Measurements from ENCODE around the gene GFM1.
"Not testable (repeated sequence)": the region's sequence is repeated elsewhere in the genome, so short reads cannot be mapped to it uniquely, and the experiment has no call there.

Gene GFM1

DNA sequence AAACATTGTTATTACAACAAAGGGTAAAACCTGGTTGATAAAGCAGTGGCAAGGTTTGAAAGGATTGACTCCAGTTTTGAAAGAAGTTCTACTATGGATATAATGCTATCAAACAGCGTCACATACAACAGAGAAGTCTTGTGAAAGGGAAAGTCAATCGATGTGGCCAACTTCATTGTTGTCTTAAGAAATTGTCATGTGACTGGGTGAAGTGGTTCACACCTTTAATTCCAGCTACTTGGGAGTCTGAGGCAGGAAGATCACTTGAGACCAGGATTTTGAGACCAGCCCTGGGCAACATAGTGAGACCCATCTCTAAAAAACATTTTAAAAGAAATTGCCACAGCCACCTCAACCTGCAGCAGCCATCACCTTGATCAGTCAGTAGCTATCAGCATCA lies 34.4 kb downstream of the GFM1 start:
- DNase-seq (ENCODE audit: low read depth), result no peak

DNA sequence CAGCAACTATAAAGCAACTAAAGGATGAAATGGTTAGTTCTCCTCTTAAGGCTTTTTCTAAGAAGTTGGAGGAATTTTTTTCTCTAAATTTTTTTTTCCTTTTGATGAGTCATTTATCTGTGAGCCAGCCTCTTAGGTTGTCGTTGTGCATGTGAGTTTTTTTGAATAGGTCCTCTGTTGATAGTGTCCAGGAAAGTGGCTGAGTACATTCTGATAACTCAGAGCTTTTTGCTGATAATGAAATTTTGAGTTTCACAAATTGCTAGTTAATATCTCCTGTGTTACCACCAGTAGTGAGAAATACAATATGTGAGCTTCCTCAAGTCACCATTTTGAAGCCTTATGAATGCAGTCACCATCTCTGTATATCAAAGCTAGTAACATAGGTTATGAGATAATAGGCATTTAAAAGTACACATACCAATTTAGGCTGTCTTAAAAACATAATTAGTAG lies 35.2 kb downstream of the GFM1 start:
- no peak for DNase-seq (ENCODE audit: low read depth)

- no peak for DNase-seq (ENCODE audit: low read depth)
These were observed 36.5 kb downstream of the GFM1 start for GRCh38 chr3:158680861-158681260.

DNA sequence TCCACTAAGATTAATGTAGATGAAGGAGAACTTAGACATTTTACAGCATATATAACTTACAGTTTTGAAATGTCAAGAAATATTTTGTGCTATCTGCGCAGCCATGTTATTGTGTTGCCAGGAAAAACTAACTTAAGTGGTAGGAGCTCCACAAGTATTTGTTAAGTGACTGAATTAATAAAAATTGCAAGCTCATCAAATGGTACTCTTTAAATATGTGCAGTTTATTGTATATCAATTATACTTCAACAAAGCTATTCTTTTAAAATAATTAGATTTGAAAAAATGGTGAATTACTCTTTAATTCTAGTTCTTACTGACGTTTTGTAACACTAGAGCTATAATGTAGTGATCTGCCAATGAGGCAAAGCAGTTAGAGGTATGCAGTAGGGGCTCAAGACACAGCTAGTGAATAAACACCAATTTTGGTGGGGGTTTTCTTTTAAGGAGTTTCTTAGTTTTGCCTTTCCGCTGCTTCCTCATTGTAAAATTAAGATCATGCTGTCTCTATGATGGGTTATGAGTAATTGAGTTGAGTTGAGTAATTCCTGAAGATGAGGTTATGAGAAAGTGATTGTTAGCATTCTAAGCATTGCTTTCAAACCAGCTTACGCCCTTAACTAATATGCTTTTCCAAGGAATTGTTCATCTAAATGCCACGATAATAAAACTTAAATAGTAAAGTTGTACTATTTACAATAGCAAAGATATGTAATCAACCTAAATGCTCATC lies 39.1 kb downstream of the GFM1 start:
- no peak for DNase-seq (ENCODE audit: low read depth)

DNA sequence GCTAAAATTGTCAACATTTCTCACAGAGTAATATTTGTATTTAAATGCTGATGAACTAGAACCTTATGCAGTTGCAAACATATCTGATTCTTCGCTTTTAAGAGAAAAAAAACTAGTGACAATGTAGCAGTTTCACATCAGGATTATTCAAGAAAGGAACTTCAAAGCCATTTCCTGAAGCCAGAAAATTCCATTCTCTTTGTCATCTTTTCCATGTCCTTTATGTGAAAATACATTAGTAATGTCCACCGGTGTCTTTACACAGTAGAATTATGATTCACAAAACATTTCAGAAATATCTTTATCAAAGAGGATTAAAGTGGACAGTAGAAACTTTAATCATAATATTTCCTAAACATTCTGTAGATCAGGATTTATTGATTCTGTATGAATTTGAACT lies 40.8 kb downstream of the GFM1 start:
- no peak for DNase-seq (ENCODE audit: low read depth)

DNA sequence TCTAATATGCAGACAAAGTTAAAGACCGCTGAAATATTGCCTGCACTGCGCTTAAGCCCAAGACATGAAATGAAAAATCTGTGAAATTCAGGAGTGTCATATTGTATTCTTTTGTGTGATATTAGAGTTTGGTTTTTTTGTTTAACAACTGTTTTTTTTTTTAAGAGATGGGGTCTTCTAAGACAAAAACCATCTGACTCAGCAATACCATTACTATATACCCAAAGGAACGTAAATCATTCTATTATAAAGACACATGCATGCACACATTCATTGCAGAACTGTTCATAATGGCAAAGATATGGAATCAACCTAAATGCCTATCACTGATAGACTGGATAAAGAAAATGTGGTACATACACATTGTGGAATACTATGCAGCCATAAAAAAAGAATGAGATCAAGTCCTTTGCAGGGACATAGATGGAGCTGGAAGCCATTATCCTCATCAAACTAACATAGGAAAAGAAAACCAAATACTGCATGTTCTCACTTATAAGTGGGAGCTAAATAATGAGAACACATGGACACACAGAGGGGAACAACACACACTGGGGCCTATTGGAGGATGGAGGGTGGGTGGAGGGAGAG lies 49.6 kb downstream of the GFM1 start:
- DNase-seq (ENCODE audit: low read depth), result not testable (repeated sequence)

DNA sequence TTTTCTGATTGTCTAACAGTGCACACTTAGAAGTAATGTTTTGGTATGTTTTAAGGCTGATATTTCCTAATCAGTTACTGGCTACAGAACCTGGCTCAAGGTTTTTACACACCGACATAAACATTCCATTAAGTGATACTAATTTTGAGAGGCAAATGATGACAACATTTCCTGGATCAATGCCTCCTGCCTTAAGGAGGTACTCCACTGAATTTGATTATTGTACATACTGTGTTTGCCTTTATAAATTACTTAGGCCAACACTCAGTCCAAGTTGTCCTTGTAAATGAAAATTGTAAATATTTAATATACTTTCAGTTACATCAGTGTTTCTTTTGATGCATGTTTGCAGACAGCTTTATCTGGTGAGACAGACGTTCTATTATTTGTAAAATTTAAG lies 52.3 kb downstream of the GFM1 start:
- DNase-seq (ENCODE audit: low read depth), result no peak

- no peak for DNase-seq (ENCODE audit: low read depth)
These were observed 56.2 kb downstream of the GFM1 start for GRCh38 chr3:158700559-158700958.

DNA sequence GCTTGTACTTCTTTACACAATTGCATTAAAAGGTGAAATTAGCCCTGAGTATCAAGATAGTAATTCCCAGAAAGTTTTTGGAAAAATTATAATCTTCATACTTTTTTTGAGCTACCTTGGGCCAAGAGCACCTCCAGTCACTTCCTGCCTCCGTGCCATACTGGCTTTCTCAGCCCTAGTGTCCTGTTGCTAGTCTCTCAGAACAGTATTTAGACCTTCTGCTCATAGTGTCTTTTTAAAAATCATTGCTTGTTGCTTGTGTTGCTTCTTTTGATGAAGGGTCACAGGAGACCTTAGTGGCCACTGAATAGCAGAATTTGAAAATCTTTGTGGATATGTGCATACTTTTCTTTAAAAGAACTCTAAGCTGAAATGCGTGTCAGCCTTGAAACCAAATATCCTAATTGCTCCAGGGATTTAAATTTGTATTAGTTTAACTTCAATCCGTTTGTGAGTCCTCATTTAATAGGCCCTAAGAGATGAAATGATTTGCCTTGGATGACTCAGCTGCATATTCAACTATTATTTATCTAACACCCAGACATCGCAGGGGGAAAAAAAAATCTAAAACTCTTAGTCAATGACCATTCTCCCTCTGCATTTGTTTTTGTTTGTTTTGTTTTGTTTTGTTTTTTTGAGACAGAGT lies 57.2 kb downstream of the GFM1 start:
- no peak for DNase-seq (ENCODE audit: low read depth)

DNA sequence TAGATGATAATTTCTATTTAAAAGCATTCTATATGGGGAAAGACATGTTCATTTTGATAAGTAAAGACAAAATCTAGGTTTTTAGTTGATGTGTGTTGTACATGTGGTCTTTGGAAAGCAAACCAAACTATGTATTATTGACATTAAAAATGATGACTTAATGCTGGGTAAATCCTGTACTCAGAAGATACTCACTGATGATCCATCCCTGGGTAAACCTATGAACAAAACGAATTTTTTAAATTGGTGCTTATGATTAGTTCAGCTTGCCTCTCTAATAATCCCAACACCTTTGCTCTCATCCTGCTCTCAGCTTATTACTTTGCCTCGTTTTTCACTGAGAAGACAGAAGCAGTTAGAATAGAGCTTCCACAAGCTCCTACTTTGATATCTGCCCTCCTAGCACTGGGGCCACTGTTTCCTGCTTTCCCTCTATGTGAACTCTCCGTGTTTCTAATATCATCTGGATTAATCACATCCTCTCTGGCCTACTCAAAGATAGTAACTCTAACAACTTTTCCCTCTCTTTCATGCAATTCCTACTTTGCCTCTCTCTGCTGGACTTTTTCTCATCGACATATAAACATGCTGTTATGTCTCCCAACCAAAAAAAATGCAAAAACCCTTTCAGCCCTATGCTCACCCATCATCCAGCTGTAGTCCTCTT lies 58.6 kb downstream of the GFM1 start:
- DNase-seq (ENCODE audit: low read depth), result no peak

DNA sequence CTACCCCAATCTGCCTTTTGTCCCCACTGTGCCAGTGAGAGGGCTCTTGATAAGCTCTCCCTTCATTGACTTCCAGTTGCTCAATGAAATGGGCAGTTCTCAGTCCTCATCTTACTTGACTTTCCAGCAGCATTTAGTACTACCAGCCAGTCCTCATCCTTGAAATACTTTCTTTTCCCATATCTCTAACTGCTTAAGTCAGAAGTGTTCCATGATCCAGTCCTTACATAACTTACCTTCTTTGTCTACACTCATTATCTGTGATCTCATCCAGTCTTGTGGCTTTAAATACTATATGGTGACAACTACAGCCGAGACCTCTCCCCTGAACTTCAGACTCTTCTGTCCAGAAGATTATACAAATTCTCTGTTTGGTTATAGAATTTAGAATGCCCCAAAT lies 59.2 kb downstream of the GFM1 start:
- DNase-seq (ENCODE audit: low read depth), result no peak

GRCh38 chr3:158709666-158710083 lies 65.3 kb downstream of the GFM1 start:
- no peak for DNase-seq (ENCODE audit: low read depth)

- no peak for DNase-seq (ENCODE audit: low read depth)
These were observed 66.3 kb downstream of the GFM1 start for GRCh38 chr3:158710601-158711000.

- DNase-seq (ENCODE audit: low read depth), result no peak
These were observed 67.6 kb downstream of the GFM1 start for GRCh38 chr3:158711886-158712285.

DNA sequence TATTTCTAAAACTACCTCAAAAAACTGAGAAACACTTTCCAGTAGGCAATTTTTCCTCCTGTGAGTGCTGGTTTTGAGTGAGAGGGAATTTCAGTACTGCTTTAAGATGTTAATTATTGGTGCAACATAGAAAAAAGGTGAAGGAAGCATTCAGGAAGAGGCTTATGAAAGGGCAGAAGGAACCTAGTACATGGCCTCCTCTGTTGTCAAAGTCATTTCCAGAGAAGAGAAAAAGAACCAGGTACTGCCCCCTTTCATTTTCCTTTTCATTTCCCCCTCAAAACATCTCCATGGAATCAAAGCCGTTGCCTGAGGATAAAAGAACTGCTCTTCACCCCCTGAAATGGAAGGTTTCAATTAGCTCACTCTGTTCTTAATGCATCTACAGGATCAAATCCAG lies 68.1 kb downstream of the GFM1 start:
- no peak for DNase-seq (ENCODE audit: low read depth)

GRCh38 chr3:158713094-158713499 lies 68.8 kb downstream of the GFM1 start:
- DNase-seq (ENCODE audit: low read depth), result no peak

DNA sequence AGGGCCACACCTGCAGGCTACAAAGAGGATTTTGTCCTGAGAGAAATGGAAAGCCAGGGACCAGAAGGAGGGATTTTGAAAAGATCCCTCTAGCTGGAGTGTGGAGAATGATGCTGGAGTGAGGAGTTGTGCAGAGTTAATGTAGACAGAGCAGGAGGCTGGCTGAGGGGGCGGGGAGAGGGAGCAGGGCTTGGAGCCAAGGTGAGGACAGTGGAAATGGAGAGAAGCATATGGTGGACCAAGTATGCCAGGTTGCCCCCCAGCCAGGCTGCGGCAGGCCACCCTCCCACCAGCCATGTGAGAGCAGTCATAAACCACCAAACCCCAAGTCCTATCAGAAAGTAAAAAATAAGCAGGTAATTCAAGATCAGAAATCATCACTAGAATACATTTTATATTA lies 73.2 kb downstream of the GFM1 start:
- DNase-seq (ENCODE audit: low read depth), result no peak

DNA sequence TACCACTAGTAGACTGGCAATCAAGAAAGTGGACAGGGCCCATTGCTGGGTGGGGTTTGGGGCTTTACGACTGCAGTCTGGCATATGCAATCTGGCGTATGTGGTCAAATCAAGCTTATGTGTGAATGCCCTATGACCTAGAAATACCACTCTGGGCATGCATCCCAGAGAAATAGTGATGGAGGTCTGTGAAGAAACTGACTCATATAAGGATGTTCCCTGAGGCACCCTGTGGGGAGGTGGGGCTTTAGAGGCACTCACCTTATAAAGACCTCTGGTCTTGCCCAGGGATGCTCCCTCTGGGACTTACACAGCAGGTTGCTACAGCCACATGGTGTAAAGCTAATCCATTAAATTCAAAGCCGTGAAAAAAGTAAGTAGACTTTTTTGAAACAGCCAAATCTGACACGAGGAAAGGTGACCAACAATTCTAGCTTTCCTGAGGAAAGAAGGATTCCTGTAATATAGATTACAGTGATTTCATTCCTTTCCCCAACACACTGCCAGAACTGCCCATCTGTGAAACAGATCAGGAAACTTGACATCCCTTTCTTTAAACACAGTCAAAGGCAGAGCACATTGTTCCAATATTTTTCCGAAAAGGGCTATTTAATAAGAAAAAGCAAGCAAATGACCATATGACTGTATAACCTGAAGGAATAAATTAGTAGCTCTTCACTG lies 74.3 kb downstream of the GFM1 start:
- no peak for DNase-seq (ENCODE audit: low read depth)

GRCh38 chr3:158722108-158722507 lies 77.8 kb downstream of the GFM1 start:
- DNase-seq (ENCODE audit: low read depth), result no peak

DNA sequence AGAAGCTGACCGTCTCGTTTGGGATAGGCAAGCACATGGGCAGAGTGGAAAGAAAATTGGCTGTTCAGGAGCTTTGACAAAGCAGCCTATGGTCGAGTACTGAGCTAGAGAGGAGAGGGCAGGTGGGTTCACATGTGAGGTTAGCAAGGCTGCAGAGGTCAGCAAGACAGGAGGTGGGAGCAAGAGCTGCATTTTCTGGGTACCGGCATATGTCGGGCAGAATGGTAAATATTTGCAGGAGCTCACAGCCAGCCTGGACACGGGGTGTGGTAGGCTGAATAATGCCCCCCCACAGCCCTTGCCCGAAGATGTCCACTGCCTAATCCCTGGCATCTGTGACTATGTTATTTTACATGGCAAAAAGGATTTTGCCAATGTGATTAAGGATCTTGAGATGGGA lies 79.7 kb downstream of the GFM1 start:
- no peak for DNase-seq (ENCODE audit: low read depth)

- no peak for DNase-seq (ENCODE audit: low read depth)
These were observed 81.2 kb downstream of the GFM1 start for GRCh38 chr3:158725348-158726011.

Measured in activated T-cell treated with anti-CD3 and anti-CD28 coated beads for 48 hours (primary cell).